Measurements from ENCODE around the gene PAFAH1B1. TPM values are rescaled to one million over a fixed set of nuclear protein-coding genes. Genes with fewer than 3 reads are reported as not detected.
"Not testable (repeated sequence)": the region's sequence is repeated elsewhere in the genome, so short reads cannot be mapped to it uniquely, and the experiment has no call there.

Gene PAFAH1B1
- polyA plus RNA-seq: 10 to 100 TPM; 40.2 to 85.0 (median 50.3) TPM
- long read RNA-seq, donor 1: 0 reads
- long read RNA-seq, donor 2, full-length matches to known transcripts: 14 of 14 reads
- long read RNA-seq, donor 2, partial matches to known transcripts: 0 of 14 reads
- long read RNA-seq, donor 2, other reads (novel, unspliced or antisense): 0 of 14 reads
- long read RNA-seq, donor 3, full-length matches to known transcripts: 25 of 45 reads
- long read RNA-seq, donor 3, partial matches to known transcripts: 20 of 45 reads
- long read RNA-seq, donor 3, other reads (novel, unspliced or antisense): 0 of 45 reads
- long read RNA-seq, donor 4, partial matches to known transcripts: 0 of 1 reads
- long read RNA-seq, donor 4, other reads (novel, unspliced or antisense): 0 of 1 reads
- long read RNA-seq, donor 5, full-length matches to known transcripts: 9 of 15 reads
- long read RNA-seq, donor 5, partial matches to known transcripts: 6 of 15 reads
- long read RNA-seq, donor 5, other reads (novel, unspliced or antisense): 0 of 15 reads
- long read RNA-seq, donor 6, full-length matches to known transcripts: 19 of 19 reads
- long read RNA-seq, donor 6, partial matches to known transcripts: 0 of 19 reads
- long read RNA-seq, donor 6, other reads (novel, unspliced or antisense): 0 of 19 reads
- long read RNA-seq, donor 7, full-length matches to known transcripts: 45 of 45 reads
- long read RNA-seq, donor 7, partial matches to known transcripts: 0 of 45 reads
- long read RNA-seq, donor 7, other reads (novel, unspliced or antisense): 0 of 45 reads
- long read RNA-seq, donor 8, partial matches to known transcripts: 0 of 4 reads
- long read RNA-seq, donor 8, other reads (novel, unspliced or antisense): 0 of 4 reads
- long read RNA-seq, donor 9, partial matches to known transcripts: 0 of 4 reads
- long read RNA-seq, donor 9, other reads (novel, unspliced or antisense): 0 of 4 reads
- long read RNA-seq, donor 10, full-length matches to known transcripts: 33 of 46 reads
- long read RNA-seq, donor 10, partial matches to known transcripts: 13 of 46 reads
- long read RNA-seq, donor 10, other reads (novel, unspliced or antisense): 0 of 46 reads

DNA sequence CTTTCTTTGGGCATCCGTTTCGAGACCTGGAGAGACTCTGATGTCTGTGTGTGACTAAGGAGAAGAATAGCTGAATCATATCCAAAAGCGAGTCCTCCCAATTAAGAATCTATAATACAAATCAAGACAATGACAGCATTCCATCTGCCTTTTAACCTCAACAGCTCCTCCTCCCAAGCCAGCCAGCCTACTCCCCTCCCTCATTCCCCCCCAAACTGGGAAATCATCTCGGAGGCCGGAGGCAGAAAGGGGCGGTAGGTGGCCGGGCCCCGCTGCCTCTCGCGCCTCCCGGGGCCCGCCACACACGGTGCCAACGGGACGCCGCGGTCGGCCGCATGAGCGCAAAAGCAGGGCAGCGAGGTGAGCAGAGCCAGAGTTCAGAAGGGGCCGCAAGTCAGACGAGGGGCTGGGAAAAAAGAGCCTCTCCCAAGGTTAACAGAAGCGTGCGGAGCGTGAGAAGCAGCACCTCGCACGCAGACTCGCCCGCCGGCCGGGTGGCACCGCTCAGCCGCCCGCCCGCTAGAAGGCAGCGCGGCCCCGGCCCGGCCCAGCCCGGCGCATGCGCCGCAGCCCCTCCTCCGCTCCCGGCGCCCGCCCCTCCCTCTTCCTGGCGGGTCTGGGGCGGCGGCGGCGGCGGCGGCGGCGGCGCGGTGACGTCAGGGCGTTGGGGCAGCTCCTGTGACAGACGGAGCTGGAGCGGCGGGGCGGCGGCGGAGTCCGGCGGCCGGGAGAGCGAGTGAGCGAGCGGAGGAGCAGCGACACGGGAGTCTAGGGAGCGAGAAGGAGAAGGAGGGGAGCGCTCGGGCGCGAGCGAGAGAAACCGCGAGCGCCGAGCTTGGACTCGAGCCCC lies at the start of gene PAFAH1B1:
Gene PAFAH1B1, plus strand, starts transcription at position 684 of the 850 bp plus-strand sequence. CDS start 44,635 bp downstream, outside the sequence.
- 0% methylated on average over 33 to 86 of the region's 86 CpGs for WGBS, 3 donors
- H3K9me3 ChIP-seq (ENCODE audit: control insufficient read depth in 2 of 2, insufficient read depth in 1 of 2, low read depth in 1 of 2, low read length in 1 of 2): no peaks in the 10 kb centered on the region
- DNase-seq (peak; percentile 92 to 97), FAIRE-seq (no peak)
- H3K27me3 ChIP-seq (ENCODE audit: control insufficient read depth in 3 of 3, insufficient read depth in 3 of 3, low read length in 3 of 3): no peaks in the 10 kb centered on the region
- H3K36me3 ChIP-seq (ENCODE audit: control insufficient read depth in 3 of 3, insufficient read depth in 2 of 3, low read depth in 1 of 3, low read length in 3 of 3): peaks cover 0 to 2% (median 0%) of the 10 kb centered on the region in 3 donors
- peaks cover 0 to 2% (median 0%) of the 10 kb centered on the region in 3 donors for H3K4me1 ChIP-seq (ENCODE audit: control insufficient read depth in 3 of 3, insufficient read depth in 2 of 3, low read depth in 1 of 3, low read length in 2 of 3)
- H3K27ac ChIP-seq (ENCODE audit: low read depth in 1 of 3, low read length in 2 of 3): peak within 1 kb of the TSS; percentile 89 to 100 (median 97)
- H3K4me3 ChIP-seq (ENCODE audit: low read depth in 1 of 3, low read length in 3 of 3): peak within 1 kb of the TSS; percentile 87 to 93 (median 88)

DNA sequence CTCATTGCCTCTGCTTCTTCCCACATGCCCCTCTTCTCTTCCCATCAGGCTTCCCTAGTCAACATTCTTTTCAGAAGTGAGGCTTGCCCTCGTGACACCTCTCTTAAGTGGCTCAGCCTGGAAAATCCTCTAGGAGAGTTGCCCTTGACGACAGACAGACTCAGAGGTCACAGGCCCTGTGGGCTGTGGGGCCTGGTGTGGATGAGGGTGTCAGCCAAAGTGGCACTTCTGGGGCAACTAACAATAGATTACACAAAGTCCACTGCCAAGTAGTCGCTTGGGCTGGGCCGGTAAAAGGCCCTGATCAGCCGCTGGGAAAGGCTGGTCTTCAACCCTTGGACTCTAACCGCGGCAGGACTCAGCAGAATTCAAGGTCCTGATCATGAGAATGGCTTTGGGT lies 48.1 kb upstream of the PAFAH1B1 start:
- Histone ChIP-seq H3K27ac (ENCODE audit: low read depth in 1 of 3, low read length in 2 of 3) (peak overlapping the region; percentile 67 to 88 (median 82)), H3K4me3 (ENCODE audit: low read depth in 1 of 3, low read length in 3 of 3) (no peak overlapping the region), H3K9me3 (ENCODE audit: control insufficient read depth in 2 of 2, insufficient read depth in 1 of 2, low read depth in 1 of 2, low read length in 1 of 2) (no peaks in the 10 kb centered on the region), H3K4me1 (ENCODE audit: control insufficient read depth in 3 of 3, insufficient read depth in 2 of 3, low read depth in 1 of 3, low read length in 2 of 3) (peaks cover 0 to 12% (median 0%) of the 10 kb centered on the region in 3 donors), H3K36me3 (ENCODE audit: control insufficient read depth in 3 of 3, insufficient read depth in 2 of 3, low read depth in 1 of 3, low read length in 3 of 3) (no peaks in the 10 kb centered on the region), H3K27me3 (ENCODE audit: control insufficient read depth in 3 of 3, insufficient read depth in 3 of 3, low read length in 3 of 3) (no peaks in the 10 kb centered on the region)
- FAIRE-seq: no peak
- peak; percentile 82 to 97 for DNase-seq
- WGBS, 3 donors: 24 to 56% (median 45%) methylated on average over 7 of the region's 7 CpGs

DNA sequence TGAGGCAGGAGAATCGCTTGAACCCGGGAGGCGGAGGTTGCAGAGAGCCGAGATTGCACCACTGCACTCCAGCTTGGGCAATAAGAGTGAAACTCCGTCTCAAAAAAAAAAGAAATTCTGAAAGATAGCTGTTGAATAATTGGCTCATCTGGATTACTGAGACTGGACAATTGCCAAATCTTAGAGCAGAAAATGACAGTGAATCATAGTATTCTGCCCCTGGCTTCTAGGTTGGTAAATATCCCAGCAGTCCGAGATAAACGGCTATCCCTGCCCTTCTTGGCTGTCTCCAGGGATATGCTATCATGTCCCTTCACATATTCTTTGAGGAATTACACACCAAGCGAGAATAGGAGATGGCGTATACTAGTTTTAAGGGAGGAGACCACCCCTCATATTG lies 46.3 kb upstream of the PAFAH1B1 start:
- Histone ChIP-seq H3K27ac (ENCODE audit: low read depth in 1 of 3, low read length in 2 of 3) (peak overlapping the region in 2 of 3 donors; percentile 21 to 86), H3K27me3 (ENCODE audit: control insufficient read depth in 3 of 3, insufficient read depth in 3 of 3, low read length in 3 of 3) (peaks cover 0 to 8% (median 0%) of the 10 kb centered on the region in 3 donors), H3K9me3 (ENCODE audit: control insufficient read depth in 2 of 2, insufficient read depth in 1 of 2, low read depth in 1 of 2, low read length in 1 of 2) (no peaks in the 10 kb centered on the region), H3K36me3 (ENCODE audit: control insufficient read depth in 3 of 3, insufficient read depth in 2 of 3, low read depth in 1 of 3, low read length in 3 of 3) (no peaks in the 10 kb centered on the region), H3K4me3 (ENCODE audit: low read depth in 1 of 3, low read length in 3 of 3) (no peak overlapping the region), H3K4me1 (ENCODE audit: control insufficient read depth in 3 of 3, insufficient read depth in 2 of 3, low read depth in 1 of 3, low read length in 2 of 3) (peaks cover 0 to 12% (median 0%) of the 10 kb centered on the region in 3 donors)
- no peak for FAIRE-seq
- peak; percentile 30 to 82 for DNase-seq
- WGBS, 3 donors: 52 to 73% (median 62%) methylated on average over 9 of the region's 9 CpGs

DNA sequence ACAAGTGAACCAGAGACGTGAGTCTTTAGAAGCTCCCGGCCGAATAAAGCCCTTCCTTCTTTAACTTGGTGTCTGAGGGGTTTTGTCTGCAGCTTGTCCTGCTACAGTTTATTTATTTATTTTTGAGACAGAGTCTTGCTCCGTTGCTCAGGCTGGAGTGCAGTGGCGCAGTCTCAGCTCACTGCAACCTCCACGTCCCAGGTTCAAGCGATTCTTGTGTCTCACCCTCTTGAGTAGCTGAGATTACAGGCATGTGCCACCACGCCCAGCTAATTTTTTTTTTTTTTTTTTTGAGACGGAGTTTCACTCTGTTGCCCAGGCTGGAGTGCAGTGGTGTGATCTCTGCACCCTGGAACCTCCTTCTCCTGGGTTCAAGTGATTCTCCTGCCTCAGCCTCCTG lies 45.4 kb upstream of the PAFAH1B1 start:
- H3K27me3 ChIP-seq (ENCODE audit: control insufficient read depth in 3 of 3, insufficient read depth in 3 of 3, low read length in 3 of 3): peaks cover 0 to 10% (median 0%) of the 10 kb centered on the region in 3 donors
- DNase-seq: peak in 1 of 2 donors; percentile 90
- FAIRE-seq; H3K36me3 ChIP-seq (ENCODE audit: control insufficient read depth in 3 of 3, insufficient read depth in 2 of 3, low read depth in 1 of 3, low read length in 3 of 3); H3K9me3 ChIP-seq (ENCODE audit: control insufficient read depth in 2 of 2, insufficient read depth in 1 of 2, low read depth in 1 of 2, low read length in 1 of 2); H3K4me3 ChIP-seq (ENCODE audit: low read depth in 1 of 3, low read length in 3 of 3): not testable (repeated sequence)
- peak overlapping the region in 1 of 3 donors; percentile 86 for H3K27ac ChIP-seq (ENCODE audit: low read depth in 1 of 3, low read length in 2 of 3)
- H3K4me1 ChIP-seq (ENCODE audit: control insufficient read depth in 3 of 3, insufficient read depth in 2 of 3, low read depth in 1 of 3, low read length in 2 of 3): peaks cover 0 to 12% (median 0%) of the 10 kb centered on the region in 3 donors
- 20 to 62% (median 49%) methylated on average over 9 of the region's 9 CpGs for WGBS, 3 donors

DNA sequence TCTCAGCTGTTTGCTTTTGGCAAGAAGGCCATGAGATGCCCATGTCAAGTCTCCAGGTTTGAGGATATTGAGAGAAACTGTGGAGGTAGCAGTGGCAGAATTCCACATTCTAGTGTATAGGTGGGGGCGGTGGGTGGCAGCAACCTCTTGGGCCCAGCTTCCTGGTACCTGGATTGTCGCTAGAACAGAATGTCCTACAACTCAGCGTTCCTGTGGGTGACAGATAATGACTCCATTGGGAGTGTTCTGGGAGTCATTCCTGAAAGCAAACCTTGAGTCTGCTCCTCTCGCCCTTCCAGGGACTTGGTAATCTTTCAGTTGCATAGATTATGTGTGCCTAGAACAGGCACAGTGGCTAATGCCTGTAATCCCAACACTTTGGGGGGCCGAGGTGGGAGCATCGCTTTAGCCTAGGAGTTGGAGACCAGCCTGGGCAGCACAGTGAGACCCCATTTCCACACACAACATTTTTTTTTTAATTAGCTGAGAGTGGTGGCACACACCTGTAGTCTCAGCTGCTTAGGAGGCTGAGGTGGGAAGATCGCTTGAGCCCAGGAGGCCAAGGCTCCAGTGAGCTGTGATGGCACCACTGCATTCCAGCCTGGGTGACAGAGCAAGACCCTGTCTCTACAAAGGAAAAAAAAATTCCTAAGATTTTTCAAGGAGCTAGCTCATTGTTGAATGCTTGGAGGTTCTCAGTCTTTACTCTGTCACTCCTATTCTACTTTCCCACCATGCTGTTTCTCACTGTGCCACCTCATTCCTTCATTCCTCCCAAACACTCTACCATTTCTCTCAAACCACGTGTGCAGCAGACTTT lies 43.9 kb upstream of the PAFAH1B1 start:
- no peaks in the 10 kb centered on the region for H3K36me3 ChIP-seq (ENCODE audit: control insufficient read depth in 3 of 3, insufficient read depth in 2 of 3, low read depth in 1 of 3, low read length in 3 of 3)
- H3K27me3 ChIP-seq (ENCODE audit: control insufficient read depth in 3 of 3, insufficient read depth in 3 of 3, low read length in 3 of 3): peaks cover 0 to 10% (median 0%) of the 10 kb centered on the region in 3 donors
- no peaks in the 10 kb centered on the region for H3K9me3 ChIP-seq (ENCODE audit: control insufficient read depth in 2 of 2, insufficient read depth in 1 of 2, low read depth in 1 of 2, low read length in 1 of 2)
- DNase-seq (peak in 1 of 2 donors; percentile 73), FAIRE-seq (no peak)
- no peak overlapping the region for H3K27ac ChIP-seq (ENCODE audit: low read depth in 1 of 3, low read length in 2 of 3)
- H3K4me3 ChIP-seq (ENCODE audit: low read depth in 1 of 3, low read length in 3 of 3): no peak overlapping the region
- H3K4me1 ChIP-seq (ENCODE audit: control insufficient read depth in 3 of 3, insufficient read depth in 2 of 3, low read depth in 1 of 3, low read length in 2 of 3): peaks cover 0 to 12% (median 0%) of the 10 kb centered on the region in 3 donors
- 75 to 86% (median 79%) methylated on average over 8 of the region's 8 CpGs for WGBS, 3 donors

DNA sequence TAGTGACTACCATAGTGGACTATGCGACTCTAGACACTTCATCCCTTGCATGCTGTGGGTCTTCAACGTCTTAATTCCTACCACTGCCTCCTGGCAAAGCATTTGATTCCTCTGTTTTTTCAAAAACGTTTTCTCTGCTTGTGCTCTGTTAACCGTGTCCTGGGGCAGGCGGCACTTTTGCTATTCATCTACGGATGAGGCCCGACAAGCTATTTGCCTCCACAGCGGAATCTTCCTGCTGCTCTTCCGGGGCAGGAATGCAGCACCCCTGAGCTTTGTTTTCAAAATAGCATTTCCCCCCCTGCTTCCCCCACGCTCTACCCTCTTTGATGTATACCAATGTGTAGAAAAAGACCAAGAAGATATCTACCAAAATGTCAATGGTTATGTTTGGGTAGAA lies 42.0 kb upstream of the PAFAH1B1 start:
- Histone ChIP-seq H3K27me3 (ENCODE audit: control insufficient read depth in 3 of 3, insufficient read depth in 3 of 3, low read length in 3 of 3) (peaks cover 0 to 10% (median 0%) of the 10 kb centered on the region in 3 donors), H3K27ac (ENCODE audit: low read depth in 1 of 3, low read length in 2 of 3) (no peak overlapping the region), H3K4me3 (ENCODE audit: low read depth in 1 of 3, low read length in 3 of 3) (no peak overlapping the region), H3K36me3 (ENCODE audit: control insufficient read depth in 3 of 3, insufficient read depth in 2 of 3, low read depth in 1 of 3, low read length in 3 of 3) (no peaks in the 10 kb centered on the region), H3K9me3 (ENCODE audit: control insufficient read depth in 2 of 2, insufficient read depth in 1 of 2, low read depth in 1 of 2, low read length in 1 of 2) (peaks cover 0 to 3% of the 10 kb centered on the region in 2 donors), H3K4me1 (ENCODE audit: control insufficient read depth in 3 of 3, insufficient read depth in 2 of 3, low read depth in 1 of 3, low read length in 2 of 3) (no peaks in the 10 kb centered on the region)
- DNase-seq (no peak), FAIRE-seq (no peak)
- 43 to 77% (median 71%) methylated on average over 10 of the region's 10 CpGs for WGBS, 3 donors

DNA sequence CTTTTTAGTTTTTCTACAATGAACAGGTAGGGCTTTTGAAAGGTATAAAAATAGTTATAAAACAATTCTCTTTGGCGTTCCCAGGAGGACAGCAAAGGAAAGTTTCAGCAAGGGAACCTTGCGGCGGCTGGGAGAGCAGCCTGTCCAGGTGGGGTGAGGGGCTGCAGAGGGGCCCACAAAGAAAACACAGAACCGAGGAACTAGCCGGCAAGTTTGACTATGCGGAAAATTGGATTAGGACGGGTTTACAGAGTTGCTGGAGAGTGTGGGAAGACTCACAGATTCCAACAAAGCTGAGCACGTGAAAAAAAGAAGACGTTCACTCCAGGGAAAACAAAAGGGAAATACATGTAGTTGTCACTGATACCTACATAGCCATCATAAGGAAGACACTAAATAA lies 41.5 kb upstream of the PAFAH1B1 start:
- DNase-seq (no peak), FAIRE-seq (no peak)
- Histone ChIP-seq H3K36me3 (ENCODE audit: control insufficient read depth in 3 of 3, insufficient read depth in 2 of 3, low read depth in 1 of 3, low read length in 3 of 3) (no peaks in the 10 kb centered on the region), H3K27ac (ENCODE audit: low read depth in 1 of 3, low read length in 2 of 3) (no peak overlapping the region), H3K9me3 (ENCODE audit: control insufficient read depth in 2 of 2, insufficient read depth in 1 of 2, low read depth in 1 of 2, low read length in 1 of 2) (peaks cover 0 to 6% of the 10 kb centered on the region in 2 donors), H3K4me1 (ENCODE audit: control insufficient read depth in 3 of 3, insufficient read depth in 2 of 3, low read depth in 1 of 3, low read length in 2 of 3) (no peaks in the 10 kb centered on the region), H3K27me3 (ENCODE audit: control insufficient read depth in 3 of 3, insufficient read depth in 3 of 3, low read length in 3 of 3) (peaks cover 0 to 10% (median 0%) of the 10 kb centered on the region in 3 donors), H3K4me3 (ENCODE audit: low read depth in 1 of 3, low read length in 3 of 3) (no peak overlapping the region)
- 47 to 77% (median 72%) methylated on average over 9 of the region's 9 CpGs for WGBS, 3 donors
